DND-41 (cell line): ENCODE measurements around the gene ACOT13.

Experiments
- ATAC-seq: fragments of 200-7000 bp; cut with Tn5 transposase; 3 replicates; pipeline ENCODE4 v1.9.1; 2021; ENCODE audit warnings: low read depth; ENCODE audit not compliant: insufficient read depth
- DNase-seq: peaks from one replicate; pipeline ENCODE4 v3.0.0-alpha.2; 2020
- H2AFZ ChIP-seq: 2 replicates; pipeline ENCODE4 v1.6.0; 2012; ENCODE audit warnings: low read depth, low read length
- H3K27ac ChIP-seq: 2 replicates; pipeline ENCODE4 v1.5.1; 2012; ENCODE audit warnings: low read length, inconsistent platforms
- H3K27me3 ChIP-seq: fragments of 200-600 bp; sonication (generic); 2 replicates; pipeline ENCODE4 v1.6.0; 2012; ENCODE audit warnings: low read length, mild to moderate bottlenecking, inconsistent platforms; ENCODE audit not compliant: insufficient read depth, poor library complexity
- H3K36me3 ChIP-seq: 2 replicates; pipeline ENCODE4 v1.5.1; 2012; ENCODE audit warnings: low read length, inconsistent platforms; ENCODE audit not compliant: insufficient read depth
- H3K4me1 ChIP-seq: 2 replicates; pipeline ENCODE4 v1.5.1; 2012; ENCODE audit warnings: mild to moderate bottlenecking, low read length; ENCODE audit not compliant: insufficient read depth
- H3K4me2 ChIP-seq: 2 replicates; pipeline ENCODE4 v1.6.0; 2012; ENCODE audit warnings: mild to moderate bottlenecking, moderate library complexity, low read length, inconsistent platforms; ENCODE audit not compliant: insufficient read depth
- H3K4me3 ChIP-seq, 2 experiments: fragments of 200-600 bp in 1 of 2; shearing (Covaris generic) in 1 of 2; 2 replicates each; pipeline ENCODE4 v1.5.1; 2012 to 2016; ENCODE audit warnings: inconsistent platforms in 2 of 2, low read length in 2 of 2, mild to moderate bottlenecking in 2 of 2, low read depth in 1 of 2, moderate library complexity in 1 of 2
- H3K79me2 ChIP-seq: 2 replicates; pipeline ENCODE4 v1.6.0; 2012; ENCODE audit warnings: low read length, inconsistent platforms; ENCODE audit not compliant: insufficient read depth
- H3K9ac ChIP-seq: 2 replicates; pipeline ENCODE4 v1.6.0; 2012; ENCODE audit warnings: low read depth, mild to moderate bottlenecking, inconsistent platforms, low read length, moderate library complexity
- H3K9me3 ChIP-seq: 2 replicates; pipeline ENCODE4 v1.5.1; 2012; ENCODE audit warnings: low read length, moderate library complexity, mild to moderate bottlenecking, inconsistent platforms; ENCODE audit not compliant: insufficient read depth, severe bottlenecking
- H4K20me1 ChIP-seq: 2 replicates; pipeline ENCODE4 v1.6.0; 2012; ENCODE audit warnings: low read length; ENCODE audit not compliant: insufficient read depth
- CTCF ChIP-seq: IDR thresholded peaks from 2 replicates; pipeline ENCODE4 v1.5.1; 2012; ENCODE audit warnings: borderline replicate concordance, low read length, moderate library complexity, mild to moderate bottlenecking; ENCODE audit not compliant: poor library complexity, severe bottlenecking; ENCODE audit errors: extremely low read depth
- EZH2 ChIP-seq: IDR thresholded peaks from 3 replicates; pipeline ENCODE4 v1.6.1; 2012; ENCODE audit warnings: borderline replicate concordance, low read depth, mild to moderate bottlenecking, moderate library complexity, low read length, inconsistent platforms; ENCODE audit not compliant: severe bottlenecking

The ACOT13 gene

GRCh38 chr6:24649691-24650090 lies 17.2 kb upstream of the ACOT13 start:
- DNase-seq, result no peak
- Histone ChIP-seq H3K9me3 (no peaks in the 10 kb centered on the region), H3K4me2 (no peak overlapping the region), H4K20me1 (no peaks in the 10 kb centered on the region), H3K4me1 (peaks cover 17% of the 10 kb centered on the region), H3K27ac (no peak overlapping the region), H2AFZ (no peak overlapping the region), H3K9ac (no peak overlapping the region), H3K4me3 (no peak overlapping the region), H3K27me3 (peaks cover 10% of the 10 kb centered on the region), H3K79me2 (no peaks in the 10 kb centered on the region), H3K36me3 (peaks cover 46% of the 10 kb centered on the region)
- TF ChIP-seq CTCF (no peak), EZH2 (no peak)
- no peak for ATAC-seq

DNA sequence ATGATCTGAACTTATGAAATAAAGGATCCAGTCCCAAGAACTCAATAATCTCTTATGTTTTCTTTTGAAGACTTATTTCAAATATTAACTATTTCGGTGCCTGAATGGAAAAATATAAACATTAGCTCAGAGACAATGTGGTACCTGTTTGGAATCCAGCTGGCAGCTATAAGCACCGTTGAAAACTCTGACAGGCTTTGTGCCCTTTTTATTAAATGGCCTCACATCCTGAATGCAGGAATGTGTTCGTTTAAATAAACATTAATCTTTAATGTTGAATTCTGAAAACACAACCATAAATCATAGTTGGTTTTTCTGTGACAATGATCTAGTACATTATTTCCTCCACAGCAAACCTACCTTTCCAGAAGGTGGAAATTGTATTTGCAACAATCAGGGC lies 16.5 kb upstream of the ACOT13 start:
- H3K9me3 ChIP-seq, result no peaks in the 10 kb centered on the region
- TF ChIP-seq CTCF, result no peak
- TF ChIP-seq EZH2, result no peak
- no peak overlapping the region for H3K27ac ChIP-seq
- H3K4me3 ChIP-seq, result no peak overlapping the region
- H3K4me1 ChIP-seq, result peaks cover 14% of the 10 kb centered on the region
- H3K27me3 ChIP-seq, result peaks cover 5% of the 10 kb centered on the region
- no peak overlapping the region for H2AFZ ChIP-seq
- H3K4me2 ChIP-seq, result no peak overlapping the region
- no peak for DNase-seq
- no peak overlapping the region for H3K9ac ChIP-seq
- H4K20me1 ChIP-seq, result peaks cover 3% of the 10 kb centered on the region; the same call in 1 of the 2 replicates
- no peak for ATAC-seq
- H3K79me2 ChIP-seq, result 0 out of 2 replicates have a peak, but pooled peaks cover 3% of the 10 kb centered on the region
- peaks cover 53% of the 10 kb centered on the region for H3K36me3 ChIP-seq

DNA sequence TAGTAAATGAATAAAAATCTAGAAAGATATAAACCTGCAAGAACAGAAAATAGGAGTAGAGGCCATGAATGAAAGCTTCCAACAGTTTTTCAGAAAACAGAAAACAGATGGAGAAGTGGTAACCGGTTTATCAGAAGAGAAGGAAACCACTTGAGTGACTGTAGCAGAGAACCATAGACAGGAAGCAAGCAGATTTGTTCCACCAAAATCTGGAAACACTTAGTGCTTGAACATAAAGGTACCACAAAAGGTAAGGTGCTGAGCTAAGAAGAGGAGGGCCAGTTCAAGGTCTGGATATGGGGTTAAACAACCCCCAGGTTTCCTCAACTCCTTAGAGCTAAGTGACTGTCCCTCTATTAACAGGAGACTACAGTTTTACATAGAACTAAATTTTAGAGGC lies 11.7 kb upstream of the ACOT13 start:
- Histone ChIP-seq H4K20me1 (peaks cover 9% of the 10 kb centered on the region; the same call in 1 of the 2 replicates), H3K79me2 (peaks cover 30% of the 10 kb centered on the region; the same call in 1 of the 2 replicates), H3K4me3 (no peak overlapping the region), H2AFZ (no peak overlapping the region), H3K27me3 (no peaks in the 10 kb centered on the region), H3K27ac (no peak overlapping the region), H3K36me3 (peaks cover 80% of the 10 kb centered on the region), H3K9me3 (no peaks in the 10 kb centered on the region), H3K4me1 (no peaks in the 10 kb centered on the region), H3K9ac (no peak overlapping the region), H3K4me2 (no peak overlapping the region)
- TF ChIP-seq CTCF, result no peak
- TF ChIP-seq EZH2, result no peak
- ATAC-seq (no peak), DNase-seq (no peak)
